NCI-H146 treated with DMSO at 0.1 percent for 48 hours (cell line): ENCODE data around the gene SCNN1A.

Source experiments
- DNase-seq: peaks from one replicate; lab custom pipeline; 2025; ENCODE audit not compliant: unreplicated experiment; lab: John Stamatoyannopoulos, UW

SCNN1A gene

GRCh38 chr12:6321905-6322304 lies 53.5 kb downstream of the SCNN1A start:
- peak; percentile 24 for DNase-seq

- DNase-seq = no peak
Observed at GRCh38 chr12:6319446-6319845, 55.9 kb downstream of the SCNN1A start.

DNA sequence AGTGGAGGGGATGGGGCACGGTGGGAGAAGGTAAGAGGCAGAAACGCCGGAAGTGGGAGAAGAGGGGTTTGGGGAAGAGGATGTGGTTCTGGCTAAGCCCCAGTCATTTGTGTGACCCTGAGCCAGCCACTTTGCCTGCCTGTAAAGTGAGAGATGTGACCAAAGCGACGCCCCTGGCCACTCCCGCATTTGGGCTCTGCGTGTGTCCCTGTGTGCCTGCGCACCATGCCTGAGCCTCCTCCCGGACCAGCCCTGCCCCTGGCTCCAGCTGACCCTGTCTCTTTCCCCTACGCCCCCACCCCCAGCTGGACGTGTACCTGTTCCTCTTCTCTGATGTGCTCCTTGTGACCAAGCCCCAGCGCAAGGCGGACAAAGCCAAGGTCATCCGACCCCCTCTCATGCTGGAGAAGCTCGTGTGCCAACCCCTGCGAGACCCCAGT lies 56.9 kb downstream of the SCNN1A start:
- no peak for DNase-seq

- DNase-seq = no peak
Observed at GRCh38 chr12:6317693-6318439, 57.5 kb downstream of the SCNN1A start.

GRCh38 chr12:6316921-6317692 lies 58.3 kb downstream of the SCNN1A start:
- DNase-seq = no peak

GRCh38 chr12:6315704-6316597 lies 59.4 kb downstream of the SCNN1A start:
- DNase-seq = no peak

DNA sequence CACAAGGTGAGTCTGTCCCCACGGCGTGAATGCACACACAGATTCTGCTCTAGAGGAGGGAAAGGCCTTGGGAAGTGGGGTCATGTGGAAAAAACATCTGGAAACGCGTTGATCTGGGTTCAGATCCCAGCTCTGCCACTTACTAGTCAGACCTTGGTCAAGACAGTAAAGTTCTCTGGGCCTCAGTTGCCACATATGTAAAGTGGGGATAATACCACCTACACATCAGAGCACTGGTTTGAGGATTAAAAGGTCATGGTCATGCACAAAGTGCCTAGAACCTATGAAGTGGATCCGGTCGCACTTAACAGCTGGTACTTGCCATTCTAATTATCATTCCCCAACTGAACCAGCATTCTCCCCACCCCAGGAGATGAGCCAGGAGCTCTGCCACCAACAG lies 60.2 kb downstream of the SCNN1A start:
- DNase-seq = no peak

DNA sequence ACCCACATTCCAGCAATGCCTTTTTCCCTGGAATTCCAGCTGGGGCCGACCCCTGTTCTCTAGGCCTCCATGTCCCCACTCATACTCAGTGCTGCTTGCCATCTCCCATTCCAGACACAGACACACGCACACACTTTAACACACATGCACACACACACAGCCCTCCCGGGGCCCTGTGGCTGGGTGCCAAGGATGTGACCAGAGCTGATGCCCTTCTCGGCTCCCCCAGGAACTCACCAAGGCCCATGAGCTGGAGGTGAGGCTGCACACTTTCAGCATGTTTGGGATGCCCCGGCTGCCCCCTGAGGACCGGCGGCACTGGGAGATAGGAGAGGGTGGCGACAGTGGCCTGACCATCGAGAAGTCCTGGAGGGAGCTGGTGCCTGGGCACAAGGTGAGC lies 60.6 kb downstream of the SCNN1A start:
- DNase-seq = no peak

DNA sequence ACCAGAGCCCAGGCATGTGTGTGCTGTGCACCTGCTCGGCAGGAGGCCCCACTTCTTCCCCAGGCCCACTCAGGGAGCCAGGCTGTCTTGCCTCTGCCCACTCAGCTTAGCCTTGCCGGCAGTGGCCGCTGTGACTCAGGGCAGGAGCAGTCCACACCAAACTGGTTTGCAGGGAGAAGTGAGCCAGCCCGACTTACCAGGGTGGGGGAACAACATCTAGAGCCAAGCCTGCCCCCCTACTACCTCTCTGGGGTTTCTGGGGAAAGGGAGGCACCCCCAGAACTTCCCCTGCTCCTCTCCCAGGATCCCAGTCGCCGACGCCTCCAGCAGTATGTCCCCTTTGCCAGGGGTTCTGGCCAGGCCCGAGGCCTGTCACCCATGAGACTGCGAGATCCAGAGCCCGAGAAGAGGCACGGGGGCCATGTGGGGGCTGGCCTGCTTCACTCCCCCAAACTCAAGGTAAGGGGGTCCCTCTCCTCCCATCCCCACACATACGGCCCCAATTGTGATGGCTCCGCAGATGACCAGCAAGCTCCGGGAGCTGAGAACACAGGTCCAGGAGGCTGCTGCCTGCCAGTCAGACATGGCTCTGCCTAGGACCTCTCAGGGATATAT lies 61.9 kb downstream of the SCNN1A start:
- no peak for DNase-seq

- DNase-seq = no peak
Observed at GRCh38 chr12:6312529-6313325, 62.6 kb downstream of the SCNN1A start.

DNA sequence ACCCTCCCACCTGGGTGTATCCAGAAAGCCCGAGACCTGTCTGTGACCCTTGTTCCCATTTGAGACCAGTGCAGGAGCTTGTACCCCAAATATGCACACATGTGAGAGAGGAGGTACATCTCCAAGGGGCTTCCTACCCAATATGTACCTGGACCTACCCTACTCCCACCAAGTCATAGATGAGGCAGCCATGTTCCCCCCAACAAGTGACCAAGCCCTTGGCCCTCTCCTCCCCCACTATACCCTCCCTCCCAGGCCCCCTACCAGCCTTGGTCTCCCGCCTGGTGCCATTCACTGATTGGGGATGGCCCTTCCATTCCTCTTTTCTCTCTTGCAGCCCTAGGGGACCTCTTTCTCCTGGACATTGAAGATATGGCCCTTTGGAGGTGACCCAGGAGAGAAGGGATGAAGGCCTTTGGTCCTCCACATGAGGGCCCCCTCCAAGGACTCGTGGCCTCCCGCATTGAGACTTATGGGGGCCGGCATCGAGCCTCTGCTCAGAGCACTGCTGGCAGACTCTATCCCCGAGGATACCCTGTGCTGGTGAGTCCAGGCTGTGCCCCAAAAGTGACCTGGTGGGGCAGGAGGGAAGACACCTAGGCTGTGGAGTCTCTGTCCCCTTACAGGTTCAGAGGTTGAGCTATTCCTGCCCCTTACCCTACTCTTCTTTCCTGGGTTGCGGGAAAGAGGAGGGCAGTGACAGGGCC lies 63.4 kb downstream of the SCNN1A start:
- DNase-seq = no peak

DNA sequence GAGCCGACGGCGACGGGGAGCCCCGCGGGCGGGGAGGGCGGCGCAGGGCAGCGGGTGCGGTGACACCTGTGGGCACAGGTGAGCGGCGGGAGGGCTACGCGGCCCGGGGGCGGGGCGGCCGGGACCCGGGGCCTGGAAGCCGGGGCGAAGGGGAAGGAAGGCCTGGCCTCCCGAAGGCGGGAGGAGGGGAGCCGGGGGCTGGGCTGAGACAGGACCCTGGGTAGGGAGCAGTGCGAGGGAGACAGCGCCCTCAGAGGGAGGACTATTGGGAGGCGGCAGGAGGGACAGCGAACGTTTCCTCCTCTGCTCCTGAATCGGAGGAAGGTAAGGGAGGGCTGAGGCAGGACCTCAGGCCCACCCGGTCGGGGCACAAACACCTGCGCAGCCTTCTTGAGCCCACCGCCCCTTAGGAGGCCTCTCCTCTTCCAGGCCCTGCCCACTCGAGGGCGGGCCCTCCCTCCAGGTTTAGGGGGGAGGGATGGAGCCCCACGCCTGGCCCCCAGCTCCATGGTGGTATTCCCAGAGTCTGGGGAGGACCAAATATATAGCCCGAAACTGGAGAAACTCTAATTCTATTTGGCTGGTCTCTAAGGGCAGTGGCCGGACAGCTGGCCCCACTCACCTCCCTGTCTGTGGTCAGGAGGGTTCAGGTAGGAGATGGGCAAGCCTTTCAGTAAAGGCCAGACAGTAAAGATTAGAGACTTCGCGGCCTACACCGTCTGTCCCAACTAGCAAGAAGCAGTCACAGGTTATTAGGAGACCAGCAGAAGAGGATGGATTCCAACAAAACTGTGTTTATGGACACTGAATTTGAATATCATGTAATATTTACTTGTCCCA lies 64.4 kb downstream of the SCNN1A start:
- peak; percentile 51 for DNase-seq

- DNase-seq = no peak
Observed at GRCh38 chr12:6307529-6307928, 67.8 kb downstream of the SCNN1A start.

GRCh38 chr12:6306599-6307220 lies 68.7 kb downstream of the SCNN1A start:
- DNase-seq = no peak

GRCh38 chr12:6306151-6306550 lies 69.2 kb downstream of the SCNN1A start:
- DNase-seq = no peak

- DNase-seq = no peak
Observed at GRCh38 chr12:6303071-6303470, 72.3 kb downstream of the SCNN1A start.

DNA sequence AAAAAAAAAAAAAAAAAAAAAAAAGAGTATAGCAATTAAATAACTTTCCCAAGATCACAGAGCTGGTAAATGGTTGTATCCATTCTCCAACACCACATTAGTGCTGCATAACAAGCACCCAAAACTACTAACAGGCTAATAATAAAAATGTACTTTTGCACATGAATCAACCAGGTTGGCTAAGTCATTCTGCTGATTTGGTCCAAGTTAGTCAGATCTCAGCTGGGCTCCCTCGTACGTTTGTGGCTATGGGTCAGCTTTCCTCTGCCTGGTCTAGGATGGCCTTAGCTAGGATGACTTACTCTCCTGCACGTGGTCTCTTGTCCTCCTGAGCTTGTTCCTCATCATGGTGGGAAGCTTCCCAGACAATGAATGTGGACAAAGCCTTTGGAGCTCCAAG lies 72.7 kb downstream of the SCNN1A start:
- no peak for DNase-seq

- DNase-seq = no peak
Observed at GRCh38 chr12:6301721-6302120, 73.6 kb downstream of the SCNN1A start.
